NOMO-1 treated with dmso at 0.1 percent for 144 hours (cell line): Measurements from ENCODE around the gene ADCY3.

Experiments
- DNase-seq: peaks from one replicate; lab custom pipeline; 2025; ENCODE audit not compliant: unreplicated experiment; lab: John Stamatoyannopoulos, UW

ADCY3 gene

DNA sequence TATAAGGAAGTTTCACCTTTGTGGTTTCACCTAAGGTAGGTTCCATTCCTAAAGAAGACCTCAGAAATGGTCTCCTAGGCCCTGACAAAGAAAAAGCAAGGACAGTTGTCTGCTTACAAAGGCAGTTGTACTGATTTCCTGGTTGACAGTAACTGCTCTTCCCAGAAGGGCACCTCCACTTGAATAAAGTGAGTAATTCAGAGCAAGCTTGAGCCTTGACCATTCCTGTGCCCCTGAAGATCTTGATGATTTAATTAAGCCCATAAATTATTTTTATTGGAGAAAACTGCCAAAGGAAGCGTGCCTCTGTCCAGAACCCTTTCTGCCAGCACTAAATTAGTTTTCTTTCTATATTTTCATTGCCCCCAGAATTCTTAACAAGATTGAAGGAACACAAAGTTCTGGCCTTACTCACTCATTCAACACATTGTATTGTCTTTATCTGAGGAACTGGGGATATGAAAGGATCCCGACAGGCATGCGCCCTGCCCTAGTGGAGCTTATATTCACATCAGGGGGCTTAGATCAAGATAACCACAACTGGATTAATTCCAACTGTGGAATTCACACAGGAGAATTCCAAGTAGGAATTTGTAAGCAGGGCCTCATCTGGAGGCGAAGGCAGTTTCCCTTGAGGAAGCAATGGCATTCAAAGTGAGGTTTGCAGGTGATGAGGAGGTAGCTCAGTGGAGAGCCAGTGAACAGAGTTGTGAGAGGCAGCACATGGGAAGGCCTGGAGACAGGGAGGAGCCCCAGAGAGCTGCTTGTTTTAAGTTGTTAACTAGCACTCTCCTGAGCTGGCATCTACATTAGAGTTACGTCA, 148.1 kb downstream of the ADCY3 start:
- no peak for DNase-seq

DNA sequence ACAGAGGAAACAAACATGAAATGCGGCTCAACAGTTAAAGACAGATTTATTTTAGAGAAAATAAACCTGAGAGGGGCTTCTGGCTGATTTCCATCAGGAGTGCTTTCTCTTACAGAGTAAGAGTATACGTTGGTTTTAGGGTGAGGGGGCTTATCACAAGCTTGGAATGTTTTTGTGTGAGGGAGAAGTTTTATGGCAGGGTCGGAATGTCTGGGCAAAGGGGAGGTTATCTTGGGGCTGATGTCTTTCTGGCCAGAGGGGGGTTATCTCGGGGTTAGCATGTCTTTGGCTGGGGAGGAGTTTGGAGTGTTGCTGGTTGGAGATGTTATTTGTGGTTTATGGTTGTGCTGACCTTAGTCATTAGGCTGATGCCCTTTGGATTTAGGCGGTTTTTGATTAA, 149.0 kb downstream of the ADCY3 start:
- DNase-seq: no peak
